Measurements from ENCODE around the gene ACTR1B.

GRCh38 chr2:97659256-97660043, 4.4 kb downstream of the ACTR1B start:
- TF ChIP-seq TCF12 (IDR thresholded peaks at IDR 0.05; ENCODE audit: low read depth), result no peak
- TF ChIP-seq YY1 (IDR thresholded peaks at IDR 0.05; ENCODE audit: low read depth), result no peak
- TF ChIP-seq MAX (IDR thresholded peaks at IDR 0.05), result no peak
- TF ChIP-seq RAD21 (IDR thresholded peaks at IDR 0.05; ENCODE audit: low read depth), result no peak
- TF ChIP-seq TEAD4 (IDR thresholded peaks at IDR 0.05), result no peak
- no peak for TF ChIP-seq TAF1 (IDR thresholded peaks at IDR 0.05; ENCODE audit: low read depth)
- TF ChIP-seq ZBTB7A (IDR thresholded peaks at IDR 0.05; ENCODE audit: low read depth), result no peak
- no peak for TF ChIP-seq EP300 (IDR thresholded peaks at IDR 0.05; ENCODE audit: borderline replicate concordance)
- TF ChIP-seq EGR1 (IDR thresholded peaks at IDR 0.05), result no peak
- no peak for TF ChIP-seq CEBPB (IDR thresholded peaks at IDR 0.05)
- TF ChIP-seq NFIC (IDR thresholded peaks at IDR 0.05), result no peak
- no peak for TF ChIP-seq REST (IDR thresholded peaks at IDR 0.05; ENCODE audit: low read depth)

Measured in Ishikawa (cell line).